ENCODE results near the gene TWF1.
"Not testable (repeated sequence)": the region's sequence is repeated elsewhere in the genome, so short reads cannot be mapped to it uniquely, and the experiment has no call there.

Gene TWF1

GRCh38 chr12:43805860-43806736 lies at the start of gene TWF1:
Gene TWF1 (minus strand): TSS chr12:43806317. CDS start chr12:43806245, 72 bp downstream.
- peak; percentile 42 to 81 for DNase-seq (ENCODE audit: extremely low read depth in 1 of 2, low read depth in 1 of 2)

- DNase-seq (ENCODE audit: extremely low read depth in 1 of 2, low read depth in 1 of 2): no peak
Observed at GRCh38 chr12:43852744-43853143, 46.6 kb upstream of the TWF1 start.

- no peak for DNase-seq (ENCODE audit: extremely low read depth in 1 of 2, low read depth in 1 of 2)
Observed at GRCh38 chr12:43848786-43849185, 42.7 kb upstream of the TWF1 start.

- no peak for DNase-seq (ENCODE audit: extremely low read depth in 1 of 2, low read depth in 1 of 2)
Observed at GRCh38 chr12:43848226-43848507, 42.0 kb upstream of the TWF1 start.

GRCh38 chr12:43847425-43848225 lies 41.5 kb upstream of the TWF1 start:
- DNase-seq (ENCODE audit: extremely low read depth in 1 of 2, low read depth in 1 of 2): not testable (repeated sequence)

- no peak for DNase-seq (ENCODE audit: extremely low read depth in 1 of 2, low read depth in 1 of 2)
Observed at GRCh38 chr12:43842259-43842658, 36.1 kb upstream of the TWF1 start.

GRCh38 chr12:43841253-43841652 lies 35.1 kb upstream of the TWF1 start:
- DNase-seq (ENCODE audit: extremely low read depth in 1 of 2, low read depth in 1 of 2): no peak

GRCh38 chr12:43840338-43840737 lies 34.2 kb upstream of the TWF1 start:
- DNase-seq (ENCODE audit: extremely low read depth in 1 of 2, low read depth in 1 of 2): no peak

- DNase-seq (ENCODE audit: extremely low read depth in 1 of 2, low read depth in 1 of 2): no peak
Observed at GRCh38 chr12:43836475-43836989, 30.4 kb upstream of the TWF1 start.

- peak; percentile 6 to 42 for DNase-seq (ENCODE audit: extremely low read depth in 1 of 2, low read depth in 1 of 2)
Observed at GRCh38 chr12:43835656-43836474, 29.7 kb upstream of the TWF1 start, which contains the start of gene TMEM117. Gene TMEM117 (plus strand): TSS chr12:43836081.

- no peak for DNase-seq (ENCODE audit: extremely low read depth in 1 of 2, low read depth in 1 of 2)
Observed at GRCh38 chr12:43835264-43835655, 29.1 kb upstream of the TWF1 start.

GRCh38 chr12:43832463-43833168 lies 26.5 kb upstream of the TWF1 start:
- DNase-seq (ENCODE audit: extremely low read depth in 1 of 2, low read depth in 1 of 2): no peak

GRCh38 chr12:43827093-43827492 lies 21.0 kb upstream of the TWF1 start:
- no peak for DNase-seq (ENCODE audit: extremely low read depth in 1 of 2, low read depth in 1 of 2)

GRCh38 chr12:43826681-43827080 lies 20.6 kb upstream of the TWF1 start:
- DNase-seq (ENCODE audit: extremely low read depth in 1 of 2, low read depth in 1 of 2): no peak

GRCh38 chr12:43824207-43824775 lies 18.2 kb upstream of the TWF1 start:
- DNase-seq (ENCODE audit: extremely low read depth in 1 of 2, low read depth in 1 of 2): no peak

- DNase-seq (ENCODE audit: extremely low read depth in 1 of 2, low read depth in 1 of 2): no peak
Observed at GRCh38 chr12:43816168-43816567, 10.1 kb upstream of the TWF1 start.

- no peak for DNase-seq (ENCODE audit: extremely low read depth in 1 of 2, low read depth in 1 of 2)
Observed at GRCh38 chr12:43815416-43815815, 9.3 kb upstream of the TWF1 start.

GRCh38 chr12:43812926-43813325 lies 6.8 kb upstream of the TWF1 start:
- DNase-seq (ENCODE audit: extremely low read depth in 1 of 2, low read depth in 1 of 2): no peak

GRCh38 chr12:43812057-43812456 lies 5.9 kb upstream of the TWF1 start:
- no peak for DNase-seq (ENCODE audit: extremely low read depth in 1 of 2, low read depth in 1 of 2)

GRCh38 chr12:43807386-43807785 lies 1.3 kb upstream of the TWF1 start:
- DNase-seq (ENCODE audit: extremely low read depth in 1 of 2, low read depth in 1 of 2): no peak

All from activated CD8-positive, alpha-beta memory T cell treated with anti-CD3 and anti-CD28 coated beads for 1 hour (primary cell).